Activated T-helper 2 cell treated with anti-CD3 and anti-CD28 coated beads, Interferon-gamma antibody, Interleukin-2, Interleukin-4, amounts not matched to agents 10 μg/mL and 5 μg/mL and 100 μg/mL, durations not matched to agents 14 hours and 24 hours and 36 hours (primary cell): ENCODE measurements around the gene NEURL4. TPM values are rescaled to one million over a fixed set of nuclear protein-coding genes. Genes with fewer than 3 reads are reported as not detected.
A peak's percentile ranks its signal among the peaks of the same experiment; 100 is the strongest.

Source experiments
- DNase-seq: peaks from one replicate; pipeline ENCODE4 v3.0.0; 2021; ENCODE audit warnings: low spot score
- H3K27ac Mint-ChIP-seq: one replicate; pipeline ENCODE4 v1.8.0; 2021; ENCODE audit warnings: mixed read lengths
- H3K27me3 Mint-ChIP-seq: one replicate; pipeline ENCODE4 v1.8.0; 2021; ENCODE audit warnings: low read depth, mixed read lengths
- H3K36me3 Mint-ChIP-seq: one replicate; pipeline ENCODE4 v1.8.0; 2021; ENCODE audit warnings: low read depth, mixed read lengths
- H3K4me1 Mint-ChIP-seq: one replicate; pipeline ENCODE4 v1.8.0; 2021; ENCODE audit warnings: low read depth, mixed read lengths
- H3K4me3 Mint-ChIP-seq: one replicate; pipeline ENCODE4 v1.8.0; 2021; ENCODE audit warnings: low read depth, mild to moderate bottlenecking, moderate library complexity, mixed read lengths
- H3K9me3 Mint-ChIP-seq: one replicate; pipeline ENCODE4 v1.8.0; 2021; ENCODE audit warnings: mixed read lengths
- intact Hi-C: fragments of 100-400 bp; cut with micrococcal nuclease; formaldehyde crosslinking; loops from one replicate; pipeline ENCODE4 v1.15.1; 2023
- total RNA-seq: library from RNA; stranded (reverse); gene quantifications from 2 replicates; pipeline ENCODE4 v1.2.3, GENCODE V29; 2022

NEURL4 gene
- total RNA-seq, 1 donor from 2014 or later, result 47.7 TPM

GRCh38 chr17:7295230-7296180, 33.6 kb downstream of the NEURL4 start:
- DNase-seq, result no peak
- intact Hi-C loops, result loop anchor here (1.0 to 2.0 kb wide), 3 partner anchors 15 to 249 kb away; partner anchors contain the start of gene ELP5
- no peaks in the 10 kb centered on the region for H3K9me3 Mint-ChIP-seq
- peaks cover 13% of the 10 kb centered on the region for H3K4me1 Mint-ChIP-seq
- peak overlapping the region; percentile 75 for H3K4me3 Mint-ChIP-seq
- no peak overlapping the region for H3K27ac Mint-ChIP-seq
- H3K27me3 Mint-ChIP-seq, result peaks cover 36% of the 10 kb centered on the region
- H3K36me3 Mint-ChIP-seq, result no peaks in the 10 kb centered on the region

GRCh38 chr17:7294614-7295153, 34.5 kb downstream of the NEURL4 start, which contains the start of gene YBX2:
TSS of gene YBX2 (minus strand) at chr17:7294639. CDS start at chr17:7294500, 139 bp downstream.
- DNase-seq, result peak; percentile 80
- H3K9me3 Mint-ChIP-seq, result no peaks in the 10 kb centered on the region
- H3K4me1 Mint-ChIP-seq, result peaks cover 13% of the 10 kb centered on the region
- H3K27me3 Mint-ChIP-seq, result peaks cover 32% of the 10 kb centered on the region
- no peaks in the 10 kb centered on the region for H3K36me3 Mint-ChIP-seq
- intact Hi-C loops, result loop anchor here (1.0 kb wide), 2 partner anchors 13 to 73 kb away; partner anchors contain the start of gene EIF5A
- no peak within 1 kb of the TSS for H3K27ac Mint-ChIP-seq
- H3K4me3 Mint-ChIP-seq, result peak within 1 kb of the TSS; percentile 75

GRCh38 chr17:7293816-7294613, 35.1 kb downstream of the NEURL4 start:
- DNase-seq, result no peak
- intact Hi-C loops, result loop anchor here (1.0 kb wide), 2 partner anchors 13 to 73 kb away; partner anchors contain the start of gene EIF5A
- H3K36me3 Mint-ChIP-seq, result no peaks in the 10 kb centered on the region
- H3K9me3 Mint-ChIP-seq, result no peaks in the 10 kb centered on the region
- H3K4me3 Mint-ChIP-seq, result no peak overlapping the region
- H3K27me3 Mint-ChIP-seq, result peaks cover 32% of the 10 kb centered on the region
- H3K4me1 Mint-ChIP-seq, result peaks cover 13% of the 10 kb centered on the region
- no peak overlapping the region for H3K27ac Mint-ChIP-seq

- Mint-ChIP-seq H3K27me3 (peaks cover 32% of the 10 kb centered on the region), H3K4me1 (peaks cover 13% of the 10 kb centered on the region), H3K9me3 (no peaks in the 10 kb centered on the region), H3K27ac (no peak overlapping the region), H3K36me3 (no peaks in the 10 kb centered on the region), H3K4me3 (peak overlapping the region; percentile 49)
- DNase-seq, result no peak
- intact Hi-C loops, result no loop called here
Observed at GRCh38 chr17:7293159-7293558, 36.0 kb downstream of the NEURL4 start.

- DNase-seq, result no peak
- no peak overlapping the region for H3K4me3 Mint-ChIP-seq
- H3K4me1 Mint-ChIP-seq, result peaks cover 13% of the 10 kb centered on the region
- no peaks in the 10 kb centered on the region for H3K9me3 Mint-ChIP-seq
- no peaks in the 10 kb centered on the region for H3K36me3 Mint-ChIP-seq
- peaks cover 32% of the 10 kb centered on the region for H3K27me3 Mint-ChIP-seq
- H3K27ac Mint-ChIP-seq, result no peak overlapping the region
- intact Hi-C loops, result no loop called here
Observed at GRCh38 chr17:7292729-7293128, 36.4 kb downstream of the NEURL4 start.

- intact Hi-C loops, result no loop called here
- H3K9me3 Mint-ChIP-seq, result no peaks in the 10 kb centered on the region
- no peak overlapping the region for H3K4me3 Mint-ChIP-seq
- peaks cover 32% of the 10 kb centered on the region for H3K27me3 Mint-ChIP-seq
- no peak for DNase-seq
- H3K27ac Mint-ChIP-seq, result no peak overlapping the region
- peaks cover 13% of the 10 kb centered on the region for H3K4me1 Mint-ChIP-seq
- no peaks in the 10 kb centered on the region for H3K36me3 Mint-ChIP-seq
Observed at GRCh38 chr17:7292194-7292593, 36.9 kb downstream of the NEURL4 start.

DNA sequence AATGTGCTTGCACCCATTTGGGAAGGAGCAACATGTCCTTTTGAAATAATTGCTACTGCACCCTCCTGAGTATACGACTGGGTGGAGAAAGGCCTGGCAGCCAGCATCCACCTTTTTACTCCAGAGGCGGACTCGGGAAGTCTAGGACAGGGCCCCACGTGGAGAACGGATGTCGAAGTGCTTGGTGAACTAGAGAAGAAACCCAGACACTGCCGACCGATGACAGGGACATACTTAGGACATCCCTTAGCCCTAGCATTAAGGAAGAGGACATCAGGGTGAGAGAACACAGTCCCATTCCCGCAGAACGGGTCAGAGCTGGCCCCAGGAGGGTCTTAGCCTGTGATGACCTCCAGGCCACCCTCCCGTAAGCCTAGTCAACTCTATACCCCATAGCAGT, 38.5 kb downstream of the NEURL4 start:
- no peak overlapping the region for H3K27ac Mint-ChIP-seq
- no peak for DNase-seq
- H3K27me3 Mint-ChIP-seq, result peaks cover 33% of the 10 kb centered on the region
- H3K36me3 Mint-ChIP-seq, result no peaks in the 10 kb centered on the region
- peaks cover 9% of the 10 kb centered on the region for H3K4me1 Mint-ChIP-seq
- H3K4me3 Mint-ChIP-seq, result no peak overlapping the region
- intact Hi-C loops, result no loop called here
- no peaks in the 10 kb centered on the region for H3K9me3 Mint-ChIP-seq

GRCh38 chr17:7290166-7290565, 39.0 kb downstream of the NEURL4 start:
- H3K36me3 Mint-ChIP-seq, result no peaks in the 10 kb centered on the region
- no peak overlapping the region for H3K27ac Mint-ChIP-seq
- no peaks in the 10 kb centered on the region for H3K9me3 Mint-ChIP-seq
- no peak overlapping the region for H3K4me3 Mint-ChIP-seq
- intact Hi-C loops, result no loop called here
- no peak for DNase-seq
- H3K4me1 Mint-ChIP-seq, result peaks cover 6% of the 10 kb centered on the region
- peaks cover 31% of the 10 kb centered on the region for H3K27me3 Mint-ChIP-seq

- no peak overlapping the region for H3K4me3 Mint-ChIP-seq
- H3K27me3 Mint-ChIP-seq, result peaks cover 28% of the 10 kb centered on the region
- intact Hi-C loops, result no loop called here
- H3K27ac Mint-ChIP-seq, result no peak overlapping the region
- H3K4me1 Mint-ChIP-seq, result peaks cover 4% of the 10 kb centered on the region
- DNase-seq, result no peak
- no peaks in the 10 kb centered on the region for H3K9me3 Mint-ChIP-seq
- H3K36me3 Mint-ChIP-seq, result no peaks in the 10 kb centered on the region
Observed at GRCh38 chr17:7289256-7290032, 39.7 kb downstream of the NEURL4 start.

GRCh38 chr17:7285679-7286078, 43.5 kb downstream of the NEURL4 start:
- H3K27me3 Mint-ChIP-seq, result peaks cover 34% of the 10 kb centered on the region
- H3K27ac Mint-ChIP-seq, result no peak overlapping the region
- no peaks in the 10 kb centered on the region for H3K36me3 Mint-ChIP-seq
- no peak overlapping the region for H3K4me3 Mint-ChIP-seq
- peaks cover 11% of the 10 kb centered on the region for H3K4me1 Mint-ChIP-seq
- H3K9me3 Mint-ChIP-seq, result no peaks in the 10 kb centered on the region
- intact Hi-C loops, result no loop called here
- DNase-seq, result no peak

GRCh38 chr17:7284911-7285310, 44.2 kb downstream of the NEURL4 start:
- intact Hi-C loops, result no loop called here
- peaks cover 15% of the 10 kb centered on the region for H3K4me1 Mint-ChIP-seq
- no peak for DNase-seq
- no peak overlapping the region for H3K27ac Mint-ChIP-seq
- H3K9me3 Mint-ChIP-seq, result no peaks in the 10 kb centered on the region
- H3K27me3 Mint-ChIP-seq, result peaks cover 37% of the 10 kb centered on the region
- no peaks in the 10 kb centered on the region for H3K36me3 Mint-ChIP-seq
- no peak overlapping the region for H3K4me3 Mint-ChIP-seq
